HEK293 (cell line): Measurements from ENCODE around the gene ZNF365.

Experiments
- CTCF ChIA-PET: fragments of 350-600 bp; formaldehyde crosslinking; extraction: SDS; loops from one replicate; lab custom pipeline; 2021; ENCODE audit warnings: antibody characterized with exemption; lab: Yijun Ruan, JAX
- POLR2A ChIA-PET: fragments of 300-600 bp; formaldehyde crosslinking; extraction: SDS; loops from one replicate; lab custom pipeline; 2020; ENCODE audit warnings: antibody characterized with exemption, inconsistent platforms; lab: Yijun Ruan, JAX
- H3K27ac ChIP-seq: fragments of 200-500 bp; sonication (Bioruptor generic); 2 replicates; pipeline ENCODE4 v1.5.1; 2014; ENCODE audit warnings: low read depth, low read length, control low read depth, inconsistent platforms; ENCODE audit errors: extremely low read depth
- H3K36me3 ChIP-seq, 2 experiments: fragments of 200-500 bp in 1 of 2; sonication (Bioruptor generic) in 1 of 2; 1 replicate in 1 of 2; 2 replicates in 1 of 2; pipeline ENCODE4 v1.5.1; 2014 to 2017; ENCODE audit warnings: inconsistent platforms in 2 of 2, low read length in 2 of 2; ENCODE audit not compliant: control insufficient read depth in 2 of 2, insufficient read depth in 1 of 2
- H3K4me1 ChIP-seq: fragments of 200-500 bp; sonication (Bioruptor generic); 2 replicates; pipeline ENCODE4 v1.5.1; 2014; ENCODE audit warnings: mild to moderate bottlenecking, low read length, inconsistent platforms; ENCODE audit not compliant: control insufficient read depth, insufficient read depth
- H3K4me3 ChIP-seq: 2 replicates; pipeline ENCODE4 v1.5.1; 2011; ENCODE audit warnings: low read depth, mild to moderate bottlenecking, control low read depth, low read length, moderate library complexity
- H3K9me3 ChIP-seq: fragments of 200-500 bp; sonication (Bioruptor generic); 2 replicates; pipeline ENCODE4 v1.5.1; 2014; ENCODE audit warnings: low read depth, low read length, inconsistent platforms; ENCODE audit not compliant: control insufficient read depth, insufficient read depth
- EGR2 ChIP-seq: fragments of 450-650 bp; formaldehyde crosslinking; IDR thresholded peaks from 2 replicates; pipeline ENCODE4 v1.5.1; 2016; ENCODE audit warnings: low read depth, missing biosample characterization, missing genetic modification characterization
- KLF8 ChIP-seq: fragments of 450-650 bp; formaldehyde crosslinking; IDR thresholded peaks from 2 replicates; pipeline ENCODE4 v1.5.1; 2016; ENCODE audit warnings: missing biosample characterization, missing genetic modification characterization
- KLF9 ChIP-seq: fragments of 450-650 bp; formaldehyde crosslinking; IDR thresholded peaks from 2 replicates; pipeline ENCODE4 v1.5.1; 2016; ENCODE audit warnings: missing biosample characterization, missing genetic modification characterization, low read depth
- MZF1 ChIP-seq: fragments of 450-650 bp; formaldehyde crosslinking; IDR thresholded peaks from 2 replicates; pipeline ENCODE4 v1.5.1; 2017; ENCODE audit warnings: missing biosample characterization, missing genetic modification characterization, borderline replicate concordance
- PBX3 ChIP-seq: sonication (generic); formaldehyde crosslinking; IDR thresholded peaks from 2 replicates; pipeline ENCODE4 v1.8.1; 2022; ENCODE audit warnings: mild to moderate bottlenecking, moderate library complexity, missing genetic modification reagents
- PRDM10 ChIP-seq: fragments of 450-650 bp; formaldehyde crosslinking; IDR thresholded peaks from 2 replicates; pipeline ENCODE4 v1.5.1; 2016; ENCODE audit warnings: missing biosample characterization, missing genetic modification characterization
- SP3 ChIP-seq: fragments of 450-650 bp; formaldehyde crosslinking; IDR thresholded peaks from 2 replicates; pipeline ENCODE4 v1.5.1; 2016; ENCODE audit warnings: missing biosample characterization, missing genetic modification characterization
- ZBTB20 ChIP-seq: fragments of 450-650 bp; formaldehyde crosslinking; IDR thresholded peaks from 2 replicates; pipeline ENCODE4 v1.5.1; 2016; ENCODE audit warnings: missing biosample characterization, missing genetic modification characterization
- ZBTB7A ChIP-seq: fragments of 450-650 bp; formaldehyde crosslinking; IDR thresholded peaks from 2 replicates; pipeline ENCODE4 v1.5.1; 2016; ENCODE audit warnings: low read depth, missing biosample characterization, missing genetic modification characterization
- ZNF114 ChIP-seq: fragments of 450-650 bp; formaldehyde crosslinking; IDR thresholded peaks from 2 replicates; pipeline ENCODE4 v1.5.0; 2017; ENCODE audit warnings: missing biosample characterization, missing genetic modification characterization
- ZNF175 ChIP-seq: fragments of 450-650 bp; formaldehyde crosslinking; IDR thresholded peaks from 2 replicates; pipeline ENCODE4 v1.5.1; 2016; ENCODE audit warnings: missing biosample characterization, missing genetic modification characterization
- ZNF18 ChIP-seq: fragments of 450-650 bp; formaldehyde crosslinking; IDR thresholded peaks from 2 replicates; pipeline ENCODE4 v1.5.1; 2016; ENCODE audit warnings: missing biosample characterization, missing genetic modification characterization
- ZNF214 ChIP-seq: fragments of 450-650 bp; formaldehyde crosslinking; IDR thresholded peaks from 2 replicates; pipeline ENCODE4 v1.5.1; 2017; ENCODE audit warnings: missing biosample characterization, mild to moderate bottlenecking, missing genetic modification characterization, borderline replicate concordance
- ZNF223 ChIP-seq: fragments of 450-650 bp; formaldehyde crosslinking; IDR thresholded peaks from 2 replicates; pipeline ENCODE4 v1.5.1; 2016; ENCODE audit warnings: missing biosample characterization, missing genetic modification characterization
- ZNF24 ChIP-seq: fragments of 450-650 bp; formaldehyde crosslinking; IDR thresholded peaks from 2 replicates; pipeline ENCODE4 v1.5.1; 2016; ENCODE audit warnings: missing biosample characterization, missing genetic modification characterization
- ZNF311 ChIP-seq: fragments of 450-650 bp; formaldehyde crosslinking; IDR thresholded peaks from 2 replicates; pipeline ENCODE4 v1.5.1; 2017; ENCODE audit warnings: missing biosample characterization, missing genetic modification characterization, borderline replicate concordance
- ZNF426 ChIP-seq: fragments of 450-650 bp; formaldehyde crosslinking; IDR thresholded peaks from 2 replicates; pipeline ENCODE4 v1.5.1; 2017; ENCODE audit warnings: missing biosample characterization, missing genetic modification characterization, mild to moderate bottlenecking, inconsistent platforms, moderate library complexity
- ZNF488 ChIP-seq: fragments of 450-650 bp; formaldehyde crosslinking; IDR thresholded peaks from 2 replicates; pipeline ENCODE4 v1.5.1; 2016; ENCODE audit warnings: missing biosample characterization, missing genetic modification characterization
- ZNF510 ChIP-seq: fragments of 450-650 bp; formaldehyde crosslinking; IDR thresholded peaks from 2 replicates; pipeline ENCODE4 v1.5.1; 2018; ENCODE audit warnings: mild to moderate bottlenecking, missing genetic modification characterization, missing biosample characterization; ENCODE audit not compliant: insufficient replicate concordance
- ZNF513 ChIP-seq: fragments of 450-650 bp; IDR thresholded peaks from 2 replicates; pipeline ENCODE4 v1.5.1; 2018; ENCODE audit warnings: missing biosample characterization, missing genetic modification characterization
- ZNF670 ChIP-seq: fragments of 450-650 bp; formaldehyde crosslinking; IDR thresholded peaks from 2 replicates; pipeline ENCODE4 v1.5.1; 2016; ENCODE audit warnings: missing biosample characterization, missing genetic modification characterization, low read depth
- ZNF704 ChIP-seq: fragments of 450-650 bp; formaldehyde crosslinking; IDR thresholded peaks from 2 replicates; pipeline ENCODE4 v1.5.1; 2016; ENCODE audit warnings: missing biosample characterization, missing genetic modification characterization
- ZNF747 ChIP-seq: fragments of 450-650 bp; formaldehyde crosslinking; IDR thresholded peaks from 2 replicates; pipeline ENCODE4 v1.5.1; 2016; ENCODE audit warnings: missing biosample characterization, missing genetic modification characterization
- ZNF768 ChIP-seq: fragments of 450-650 bp; formaldehyde crosslinking; IDR thresholded peaks from 2 replicates; pipeline ENCODE4 v1.5.1; 2018; ENCODE audit warnings: missing biosample characterization, mild to moderate bottlenecking, missing genetic modification characterization
- ZNF792 ChIP-seq: fragments of 450-650 bp; formaldehyde crosslinking; IDR thresholded peaks from 2 replicates; pipeline ENCODE4 v1.5.1; 2016; ENCODE audit warnings: missing biosample characterization, missing genetic modification characterization
- ZNF837 ChIP-seq: fragments of 450-650 bp; formaldehyde crosslinking; IDR thresholded peaks from 2 replicates; pipeline ENCODE4 v1.5.1; 2016; ENCODE audit warnings: missing biosample characterization, missing genetic modification characterization

ZNF365 gene

GRCh38 chr10:62446627-62447026 lies 72.5 kb downstream of the ZNF365 start:
- H3K4me1 ChIP-seq: no peaks in the 10 kb centered on the region
- CTCF ChIA-PET: interaction anchor here (1.5 kb wide), 1 partner anchor 147 kb away, joined by 3 read pairs; no protein-coding TSS in a partner anchor
- H3K36me3 ChIP-seq: no peaks in the 10 kb centered on the region
- H3K9me3 ChIP-seq: no peaks in the 10 kb centered on the region
- H3K27ac ChIP-seq: no peak overlapping the region
- TF ChIP-seq ZNF670 (tag by site-specific recombination): no peak
- TF ChIP-seq ZNF704 (tag by site-specific recombination): no peak
- no peak for TF ChIP-seq ZNF18 (tag by site-specific recombination)
- TF ChIP-seq EGR2 (tag by site-specific recombination): no peak
- TF ChIP-seq PBX3 (CRISPR knock-in tag): no peak
- TF ChIP-seq ZNF175: no peak
- no peak for TF ChIP-seq SP3 (tag by site-specific recombination)
- no peak for TF ChIP-seq ZNF311 (tag by site-specific recombination)
- TF ChIP-seq ZNF24: no peak
- TF ChIP-seq ZNF214: no peak
- TF ChIP-seq ZNF768 (tag by site-specific recombination): no peak
- TF ChIP-seq ZNF837: no peak
- no peak for TF ChIP-seq ZNF747 (tag by site-specific recombination)
- H3K4me3 ChIP-seq: no peak overlapping the region
- POLR2A ChIA-PET: no interaction called here

GRCh38 chr10:62450912-62451610 lies 76.9 kb downstream of the ZNF365 start:
- Histone ChIP-seq H3K36me3 (no peaks in the 10 kb centered on the region), H3K9me3 (no peaks in the 10 kb centered on the region), H3K27ac (no peak overlapping the region), H3K4me1 (no peaks in the 10 kb centered on the region), H3K4me3 (no peak overlapping the region)
- ChIA-PET POLR2A (no interaction called here), CTCF (interaction anchor here (1.4 to 3.4 kb wide), 2 partner anchors 13 to 18 kb away, joined by 3 to 15 read pairs; no protein-coding TSS in a partner anchor)
- TF ChIP-seq ZBTB20 (tag by site-specific recombination) (no peak), MZF1 (tag by site-specific recombination) (no peak), ZBTB7A (tag by site-specific recombination) (no peak), ZNF510 (tag by site-specific recombination) (no peak), ZNF513 (tag by site-specific recombination) (no peak), PRDM10 (tag by site-specific recombination) (no peak), ZNF792 (tag by site-specific recombination) (no peak), KLF8 (tag by site-specific recombination) (no peak), ZNF488 (tag by site-specific recombination) (no peak), ZNF426 (tag by site-specific recombination) (no peak), KLF9 (no peak), ZNF114 (tag by site-specific recombination) (no peak), ZNF223 (tag by site-specific recombination) (no peak)
